ENCODE measurements around the gene KIFC1. TPM values are rescaled to one million over a fixed set of nuclear protein-coding genes. Genes with fewer than 3 reads are reported as not detected.

KIFC1 gene
- total RNA-seq, 6 donors from 2014 or later: 1.2 to 11.8 (median 4.4) TPM

GRCh38 chr6:33423777-33424176 lies 32.2 kb downstream of the KIFC1 start:
- WGBS, 2 donors: 96 to 100% methylated on average over 2 of the region's 2 CpGs
- DNase-seq (no peak), ATAC-seq (ENCODE audit: low FRiP score in 2 of 2) (no peak)
- Histone ChIP-seq H3K36me3 (no peaks in the 10 kb centered on the region), H3K4me3 (no peak overlapping the region), H3K27ac (no peak overlapping the region), H3K27me3 (no peaks in the 10 kb centered on the region), H3K9me3 (no peaks in the 10 kb centered on the region), H3K4me1 (peaks cover 32 to 45% (median 39%) of the 10 kb centered on the region in 4 donors)
- TF ChIP-seq, protein P1, sequence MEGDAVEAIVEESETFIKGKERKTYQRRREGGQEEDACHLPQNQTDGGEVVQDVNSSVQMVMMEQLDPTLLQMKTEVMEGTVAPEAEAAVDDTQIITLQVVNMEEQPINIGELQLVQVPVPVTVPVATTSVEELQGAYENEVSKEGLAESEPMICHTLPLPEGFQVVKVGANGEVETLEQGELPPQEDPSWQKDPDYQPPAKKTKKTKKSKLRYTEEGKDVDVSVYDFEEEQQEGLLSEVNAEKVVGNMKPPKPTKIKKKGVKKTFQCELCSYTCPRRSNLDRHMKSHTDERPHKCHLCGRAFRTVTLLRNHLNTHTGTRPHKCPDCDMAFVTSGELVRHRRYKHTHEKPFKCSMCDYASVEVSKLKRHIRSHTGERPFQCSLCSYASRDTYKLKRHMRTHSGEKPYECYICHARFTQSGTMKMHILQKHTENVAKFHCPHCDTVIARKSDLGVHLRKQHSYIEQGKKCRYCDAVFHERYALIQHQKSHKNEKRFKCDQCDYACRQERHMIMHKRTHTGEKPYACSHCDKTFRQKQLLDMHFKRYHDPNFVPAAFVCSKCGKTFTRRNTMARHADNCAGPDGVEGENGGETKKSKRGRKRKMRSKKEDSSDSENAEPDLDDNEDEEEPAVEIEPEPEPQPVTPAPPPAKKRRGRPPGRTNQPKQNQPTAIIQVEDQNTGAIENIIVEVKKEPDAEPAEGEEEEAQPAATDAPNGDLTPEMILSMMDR (IDR thresholded peaks at IDR 0.05): no peak
- no peak for TF ChIP-seq EP300 (IDR thresholded peaks at IDR 0.05)
- TF ChIP-seq POLR2A (IDR thresholded peaks at IDR 0.05): no peak
- no peak for TF ChIP-seq POLR2AphosphoS5 (IDR thresholded peaks at IDR 0.05)

- TF ChIP-seq POLR2A (IDR thresholded peaks at IDR 0.05): peak in 1 of 4 donors; percentile 33
- TF ChIP-seq POLR2AphosphoS5 (IDR thresholded peaks at IDR 0.05): no peak
- peaks cover 33 to 49% (median 41%) of the 10 kb centered on the region in 4 donors for H3K4me1 ChIP-seq
- H3K9me3 ChIP-seq: no peaks in the 10 kb centered on the region
- peak in 1 of 2 donors; percentile 65 for DNase-seq
- no peaks in the 10 kb centered on the region for H3K27me3 ChIP-seq
- H3K4me3 ChIP-seq: peak overlapping the region; percentile 9 to 69 (median 60)
- no peaks in the 10 kb centered on the region for H3K36me3 ChIP-seq
- peak overlapping the region; percentile 84 to 97 (median 94) for H3K27ac ChIP-seq
- WGBS, 2 donors: 14 to 16% methylated on average over 12 of the region's 12 CpGs
- no peak for ATAC-seq (ENCODE audit: low FRiP score in 2 of 2)
Observed at GRCh38 chr6:33424855-33425667, 33.4 kb downstream of the KIFC1 start.

DNA sequence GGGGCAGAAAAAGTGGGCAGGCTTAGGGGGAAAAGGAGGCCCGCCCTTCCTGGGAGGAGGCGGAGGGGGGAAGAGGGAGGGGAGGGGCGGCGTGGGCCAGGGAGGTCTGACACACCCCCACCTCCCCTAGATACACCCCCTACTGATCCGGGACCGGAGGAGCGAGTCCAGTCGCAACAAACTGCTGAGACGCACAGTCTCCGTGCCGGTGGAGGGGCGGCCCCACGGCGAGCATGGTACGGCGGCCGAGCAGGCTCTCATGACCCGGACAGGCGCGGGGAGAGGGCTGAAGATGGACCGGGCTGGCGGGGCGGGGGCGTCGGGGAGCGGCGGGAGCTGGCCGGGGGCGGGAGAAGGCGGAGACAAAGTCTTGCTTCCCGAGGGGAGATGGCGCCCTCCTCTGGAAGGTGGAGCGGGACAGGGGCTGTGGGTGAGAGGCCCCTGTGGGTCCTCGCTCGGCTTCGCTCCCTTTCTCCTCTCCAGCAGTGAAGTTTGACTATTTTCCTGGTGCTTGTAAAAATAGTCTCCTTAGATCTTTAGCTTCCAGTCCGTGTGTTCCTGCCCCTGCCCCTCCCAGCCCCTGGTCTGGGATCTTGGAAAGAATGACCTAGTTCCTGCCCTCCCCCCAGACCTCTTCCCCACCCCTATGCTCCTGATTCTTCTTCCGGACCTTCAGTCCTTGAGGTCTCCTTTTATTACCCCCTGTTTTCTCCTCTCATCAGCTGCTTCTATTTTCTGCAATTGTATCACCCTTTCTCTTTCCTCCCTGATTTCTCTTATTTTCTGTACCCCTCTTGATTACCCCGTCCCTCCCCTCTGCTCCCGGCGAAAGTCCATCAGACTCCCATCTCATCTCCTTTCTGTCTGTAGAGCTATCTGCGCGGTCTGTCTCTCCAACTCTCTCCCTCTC lies 34.3 kb downstream of the KIFC1 start:
- Histone ChIP-seq H3K27me3 (no peaks in the 10 kb centered on the region), H3K36me3 (no peaks in the 10 kb centered on the region), H3K27ac (peak overlapping the region; percentile 84 to 97 (median 94)), H3K4me1 (peaks cover 41 to 57% (median 50%) of the 10 kb centered on the region in 4 donors), H3K9me3 (no peaks in the 10 kb centered on the region), H3K4me3 (peak overlapping the region; percentile 9 to 69 (median 60))
- ATAC-seq (ENCODE audit: low FRiP score in 2 of 2) (peak; percentile 85 to 91), DNase-seq (peak; percentile 88 to 96)
- WGBS, 2 donors: 1 to 2% methylated on average over 16 to 17 of the region's 43 CpGs
- TF ChIP-seq POLR2AphosphoS5 (IDR thresholded peaks at IDR 0.05) (peak; percentile 85 to 88), EP300 (IDR thresholded peaks at IDR 0.05) (no peak), POLR2A (IDR thresholded peaks at IDR 0.05) (peak in 1 of 4 donors; percentile 62)
- TF ChIP-seq, protein P1 (IDR thresholded peaks at IDR 0.05): peak; percentile 26 to 82 (median 48)

DNA sequence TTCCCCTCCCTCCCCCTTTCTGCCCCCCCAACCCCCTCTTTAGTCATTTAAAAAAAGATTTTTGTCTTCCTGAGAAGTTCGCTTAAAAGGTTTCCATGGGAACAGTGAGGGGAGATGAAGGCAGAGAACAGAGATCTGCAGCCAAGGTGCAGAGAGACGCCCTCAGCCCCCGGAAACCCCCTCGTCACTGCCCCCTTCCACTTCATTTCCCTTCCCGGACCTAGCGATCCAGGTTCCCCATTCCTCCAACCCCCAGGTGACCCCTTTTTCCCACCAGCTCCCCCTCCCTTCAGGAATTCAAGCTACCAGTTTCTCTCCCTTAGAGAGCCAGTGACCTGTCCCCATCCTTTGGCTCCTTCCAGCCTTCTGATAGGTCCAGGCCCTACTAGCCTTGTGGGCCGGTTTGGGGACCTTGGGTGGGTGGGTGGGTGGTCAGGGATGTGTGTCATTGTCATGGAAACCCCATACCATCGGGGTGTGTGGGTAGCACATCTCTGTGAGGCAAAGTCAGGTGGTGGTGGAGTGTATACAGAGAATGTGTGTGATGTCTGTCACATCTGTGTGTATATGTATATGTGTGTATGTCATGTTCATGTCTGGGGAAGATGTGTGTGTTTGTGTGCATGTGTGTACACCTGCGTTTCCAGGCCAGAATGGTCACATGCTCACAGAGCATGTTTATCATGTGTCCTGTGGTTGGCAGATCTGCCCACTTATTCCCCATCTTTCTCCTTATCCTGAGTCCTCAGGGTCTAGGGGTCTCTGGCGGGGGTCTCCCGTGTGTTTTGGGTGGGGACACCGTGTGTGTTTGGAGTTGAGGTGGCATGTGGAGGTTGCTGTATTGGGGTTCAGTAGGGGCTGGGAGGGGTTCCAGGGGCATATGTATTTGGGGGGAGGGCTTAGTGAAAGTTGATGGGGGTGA lies 35.2 kb downstream of the KIFC1 start:
- peak overlapping the region; percentile 9 to 69 (median 60) for H3K4me3 ChIP-seq
- H3K36me3 ChIP-seq: no peaks in the 10 kb centered on the region
- WGBS, 2 donors: 5% methylated on average over 12 of the region's 12 CpGs
- TF ChIP-seq, protein P1 (IDR thresholded peaks at IDR 0.05): no peak
- TF ChIP-seq EP300 (IDR thresholded peaks at IDR 0.05) (no peak), POLR2AphosphoS5 (IDR thresholded peaks at IDR 0.05) (no peak), POLR2A (IDR thresholded peaks at IDR 0.05) (no peak)
- H3K9me3 ChIP-seq: no peaks in the 10 kb centered on the region
- DNase-seq (no peak), ATAC-seq (ENCODE audit: low FRiP score in 2 of 2) (no peak)
- peak overlapping the region; percentile 84 to 97 (median 94) for H3K27ac ChIP-seq
- no peaks in the 10 kb centered on the region for H3K27me3 ChIP-seq
- peaks cover 44 to 66% (median 58%) of the 10 kb centered on the region in 4 donors for H3K4me1 ChIP-seq
